T-helper 1 cell treated with Interleukin-12 subunit alpha and Interleukin-12 subunit beta and Interleukin-4 antibody, amounts not matched to agents 30 ng/mL and 1 ng/mL, for 36 hours (primary cell): ENCODE data around the gene TUBB4A. TPM values are rescaled to one million over a fixed set of nuclear protein-coding genes. Genes with fewer than 3 reads are reported as not detected.

Experiments
- intact Hi-C: fragments of 100-400 bp; cut with micrococcal nuclease; formaldehyde crosslinking; loops from one replicate; pipeline ENCODE4 v1.15.1; 2024
- total RNA-seq: library from RNA; stranded (reverse); gene quantifications from 2 replicates; pipeline ENCODE4 v1.2.3, GENCODE V29; 2022

Gene TUBB4A
- total RNA-seq, 1 donor from 2014 or later = 2.4 TPM

- intact Hi-C loops = loop anchor here (1.0 kb wide), 2 partner anchors 15 to 41 kb away; no protein-coding TSS in a partner anchor
Observed at GRCh38 chr19:6475321-6476108, 26.6 kb downstream of the TUBB4A start.

GRCh38 chr19:6473647-6474046 lies 28.5 kb downstream of the TUBB4A start:
- intact Hi-C loops = no loop called here

DNA sequence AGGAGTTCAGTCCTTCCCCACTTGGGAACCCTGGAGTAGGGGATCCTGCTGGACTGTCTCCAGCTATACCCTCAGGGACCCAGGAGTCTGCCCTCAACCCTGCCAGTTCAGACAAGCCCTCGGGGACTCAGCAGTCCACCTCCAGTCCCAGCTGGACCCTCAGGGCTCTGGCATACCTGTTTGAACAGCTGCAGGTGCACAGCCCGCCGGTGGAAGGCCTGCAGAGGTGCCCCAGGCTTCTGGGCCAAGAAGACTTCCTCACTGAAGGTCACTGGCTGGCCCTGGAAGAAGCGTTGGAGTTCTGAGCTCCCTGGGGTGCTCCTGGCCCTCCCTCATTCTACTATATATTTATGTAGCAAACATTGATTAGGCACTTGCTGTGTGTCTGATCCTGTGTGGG lies 29.4 kb downstream of the TUBB4A start:
- intact Hi-C loops = no loop called here

DNA sequence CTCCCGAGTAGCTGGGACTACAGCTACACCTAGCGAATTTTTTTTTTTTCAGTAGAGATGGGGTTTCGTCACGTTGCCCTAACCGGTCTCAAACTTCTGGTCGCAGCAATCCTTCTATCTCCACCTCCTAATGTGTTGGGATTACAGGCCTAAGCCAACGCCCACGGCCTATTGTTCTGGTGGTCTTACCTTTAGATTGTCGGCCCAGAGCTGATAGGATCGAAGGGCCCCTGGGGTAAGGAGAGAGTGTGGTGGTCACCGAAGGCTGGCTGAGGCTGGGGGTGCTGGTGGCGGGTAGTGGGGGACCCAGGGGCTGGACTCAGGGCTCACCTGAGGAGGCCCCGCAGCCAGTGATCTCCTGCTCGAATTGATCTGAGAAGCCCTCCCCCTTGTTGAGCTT lies 31.0 kb downstream of the TUBB4A start:
- intact Hi-C loops = no loop called here

GRCh38 chr19:6470173-6470572 lies 31.9 kb downstream of the TUBB4A start:
- intact Hi-C loops = no loop called here

DNA sequence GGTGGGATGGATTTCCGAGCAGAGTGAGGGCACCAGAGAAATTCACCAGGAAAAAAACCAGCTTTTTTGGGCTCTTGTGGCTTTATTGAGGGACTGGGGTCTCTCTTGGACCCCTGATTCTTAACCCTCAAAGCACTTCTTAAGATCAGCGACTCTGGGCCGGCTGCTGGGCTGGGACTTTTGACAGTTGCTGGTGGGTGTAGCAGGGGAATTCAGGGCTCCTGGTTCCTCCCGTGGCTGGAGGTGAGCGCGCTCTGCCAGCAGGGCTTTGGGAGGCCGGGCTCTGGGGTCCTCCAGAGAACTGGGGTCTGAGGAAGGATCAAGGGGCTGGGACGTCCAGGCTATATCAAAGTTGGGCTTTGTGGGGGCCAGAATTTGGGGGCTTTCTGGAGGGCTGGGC lies 34.7 kb downstream of the TUBB4A start:
- intact Hi-C loops = no loop called here

DNA sequence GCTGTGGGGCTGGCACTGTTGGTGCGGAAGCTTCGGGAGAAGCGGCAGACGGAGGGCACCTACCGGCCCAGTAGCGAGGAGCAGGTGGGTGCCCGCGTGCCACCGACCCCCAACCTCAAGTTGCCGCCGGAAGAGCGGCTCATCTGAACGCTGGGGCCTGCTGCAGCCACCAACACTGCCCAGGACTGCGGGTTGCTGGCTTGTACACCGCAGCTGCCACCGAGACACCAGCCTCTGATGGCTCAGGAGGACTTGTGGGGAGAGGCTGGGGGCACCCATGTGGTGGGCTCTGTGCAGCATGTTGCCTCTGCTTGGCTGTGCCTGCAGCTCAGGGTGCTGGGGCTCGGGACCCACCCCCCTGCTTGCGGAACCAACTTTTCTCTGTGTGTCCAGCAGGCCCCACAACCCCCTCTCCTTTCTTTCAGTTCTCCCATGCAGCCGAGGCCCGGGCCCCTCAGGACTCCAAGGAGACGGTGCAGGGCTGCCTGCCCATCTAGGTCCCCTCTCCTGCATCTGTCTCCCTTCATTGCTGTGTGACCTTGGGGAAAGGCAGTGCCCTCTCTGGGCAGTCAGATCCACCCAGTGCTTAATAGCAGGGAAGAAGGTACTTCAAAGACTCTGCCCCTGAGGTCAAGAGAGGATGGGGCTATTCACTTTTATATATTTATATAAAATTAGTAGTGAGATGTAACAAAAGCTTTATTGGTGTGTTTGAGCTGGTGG lies 35.4 kb downstream of the TUBB4A start:
- intact Hi-C loops = no loop called here

GRCh38 chr19:6465663-6466062 lies 36.4 kb downstream of the TUBB4A start:
- intact Hi-C loops = no loop called here

- intact Hi-C loops = no loop called here
Observed at GRCh38 chr19:6465006-6465405, 37.1 kb downstream of the TUBB4A start.

DNA sequence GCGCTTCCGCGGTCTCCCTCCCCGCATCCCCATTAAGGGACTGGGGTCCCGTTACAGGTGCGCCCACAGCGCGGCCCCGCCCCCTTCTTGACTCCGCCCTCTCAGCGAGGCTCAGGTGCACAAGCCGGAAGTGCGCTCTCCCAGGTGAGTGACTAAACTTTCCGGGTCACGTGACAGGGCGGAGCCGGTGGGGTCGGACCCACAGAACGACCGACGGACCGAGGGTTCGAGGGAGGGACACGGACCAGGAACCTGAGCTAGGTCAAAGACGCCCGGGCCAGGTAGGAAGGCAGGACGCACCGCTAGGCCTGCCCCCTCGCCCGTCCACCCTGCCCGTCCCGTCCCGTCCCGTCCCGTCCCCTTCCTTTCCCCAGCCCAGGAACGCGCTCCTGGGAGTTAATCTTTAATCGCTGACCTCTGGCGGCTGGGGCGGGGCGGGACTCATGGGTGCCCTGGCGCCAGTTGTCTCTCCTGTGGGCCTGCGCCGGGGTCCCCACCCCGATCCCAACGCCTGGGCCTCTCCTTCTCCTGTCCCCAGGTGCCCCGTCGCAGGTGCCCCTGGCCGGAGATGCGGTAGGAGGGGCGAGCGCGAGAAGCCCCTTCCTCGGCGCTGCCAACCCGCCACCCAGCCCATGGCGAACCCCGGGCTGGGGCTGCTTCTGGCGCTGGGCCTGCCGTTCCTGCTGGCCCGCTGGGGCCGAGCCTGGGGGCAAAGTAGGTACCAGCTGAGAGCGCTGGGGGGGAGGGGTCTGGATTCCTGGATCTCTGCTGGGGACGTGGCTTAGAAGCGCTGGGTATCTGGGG lies 37.8 kb downstream of the TUBB4A start, which contains the start of gene CRB3:
CRB3 (plus strand) TSS at position 202 of the 804 bp plus-strand sequence; CDS start at position 633, 431 bp downstream.
- intact Hi-C loops = no loop called here

GRCh38 chr19:6460099-6460884 lies 41.8 kb downstream of the TUBB4A start:
- intact Hi-C loops = loop anchor here (1.0 kb wide), 13 partner anchors 16 to 403 kb away; partner anchors contain the start of genes ALKBH7, CLPP, DENND1C and GPR108

- intact Hi-C loops = loop anchor here (1.0 kb wide), 13 partner anchors 17 to 404 kb away; partner anchors contain the start of genes ALKBH7, CLPP, DENND1C and GPR108
Observed at GRCh38 chr19:6459262-6460098, 42.6 kb downstream of the TUBB4A start, which contains the start of gene SLC25A23. SLC25A23 (minus strand) TSS chr19:6459792; CDS start chr19:6459628, 164 bp downstream.

DNA sequence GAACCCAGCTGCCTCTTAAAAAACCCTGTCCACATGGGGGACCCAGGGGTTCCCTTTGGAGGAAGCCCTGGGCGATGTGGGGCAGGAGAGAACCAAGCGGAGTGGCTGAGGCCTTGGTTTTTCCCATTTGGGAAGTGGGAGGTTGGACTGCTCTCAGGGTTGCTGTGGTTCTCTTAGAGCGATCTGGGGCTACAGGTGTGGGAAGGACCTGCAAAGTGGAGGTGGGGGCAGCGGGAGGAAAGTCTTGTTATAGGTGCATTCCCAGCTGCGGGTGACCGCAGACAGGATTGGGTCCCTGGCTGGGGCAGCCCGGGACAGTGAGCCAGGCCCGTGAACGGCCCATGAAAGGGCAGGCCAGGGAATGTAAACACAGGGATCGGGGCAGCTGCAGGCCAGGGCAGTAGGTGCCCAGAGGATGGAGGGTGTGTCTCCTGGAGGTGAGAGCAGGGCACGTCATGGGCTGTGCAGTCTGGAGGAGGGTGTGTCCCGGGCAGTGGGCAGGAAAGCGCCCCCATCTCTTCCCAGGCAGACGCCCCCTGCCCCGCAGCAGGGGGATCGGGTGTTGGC lies 43.3 kb downstream of the TUBB4A start:
- intact Hi-C loops = no loop called here

DNA sequence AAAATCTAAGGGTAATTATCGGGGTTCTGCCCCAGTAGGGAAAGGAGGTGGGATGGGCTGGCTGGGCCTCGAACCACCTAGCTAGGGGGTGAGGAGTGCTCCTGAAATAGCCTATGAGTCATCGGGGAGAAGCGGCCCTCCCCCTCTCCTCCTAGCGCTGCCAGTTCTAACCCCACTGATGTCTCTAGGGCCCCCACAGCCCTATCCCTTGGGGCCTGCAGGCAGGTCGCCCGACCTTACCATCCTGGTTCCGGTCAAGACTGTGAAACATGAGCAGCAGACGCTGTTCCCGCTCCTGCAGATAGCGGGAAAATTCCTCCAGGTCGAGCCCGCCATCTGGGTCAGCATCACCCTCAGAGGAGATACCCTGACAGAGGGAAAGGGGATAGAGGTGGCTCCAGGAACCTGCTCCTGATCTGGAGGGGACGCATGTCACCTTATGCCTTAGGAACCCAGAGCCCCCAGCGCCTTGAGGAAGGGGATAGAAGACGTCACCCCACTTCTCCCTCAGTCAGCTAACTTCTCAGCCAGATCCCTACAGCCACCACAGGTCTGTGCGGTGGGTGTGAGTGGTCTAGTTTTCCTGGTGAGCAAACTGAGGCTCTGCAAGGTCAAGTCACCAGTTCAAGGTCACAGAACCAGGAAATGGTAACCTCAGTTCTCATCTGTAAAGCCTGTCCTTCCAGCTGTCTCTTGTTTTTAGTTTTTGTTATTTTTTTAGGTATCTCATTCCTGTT lies 44.0 kb downstream of the TUBB4A start:
- intact Hi-C loops = no loop called here

GRCh38 chr19:6455924-6456323 lies 46.2 kb downstream of the TUBB4A start:
- intact Hi-C loops = no loop called here

DNA sequence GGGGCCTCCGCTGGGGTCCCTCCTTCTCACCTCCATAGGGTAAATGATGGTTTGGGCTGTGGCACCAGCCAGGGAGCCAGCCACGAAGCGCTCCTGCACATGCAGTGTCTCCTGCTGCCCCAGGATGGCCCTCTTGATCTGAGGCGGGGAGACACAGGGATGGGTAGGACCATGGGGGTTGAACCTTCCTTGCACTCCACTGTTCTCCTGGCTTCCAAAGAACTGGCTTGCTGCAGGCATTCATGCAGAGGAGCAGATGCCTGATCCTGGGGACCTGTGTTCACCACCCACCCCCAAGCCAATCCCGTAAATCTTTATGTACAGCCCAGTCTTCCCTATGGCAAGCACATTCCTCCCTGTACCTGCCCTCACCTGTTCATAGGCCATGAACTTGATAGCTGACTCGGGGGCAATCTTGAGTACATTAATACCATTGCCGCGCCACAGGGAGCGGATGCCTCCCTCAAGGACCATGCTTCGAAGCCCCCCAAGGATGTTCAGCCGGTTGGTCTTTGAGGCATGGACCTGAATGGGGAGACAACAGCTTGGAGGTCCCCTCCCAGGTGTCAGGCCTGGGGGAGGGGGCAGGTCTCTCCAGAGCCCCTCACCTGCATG lies 48.1 kb downstream of the TUBB4A start:
- intact Hi-C loops = no loop called here

DNA sequence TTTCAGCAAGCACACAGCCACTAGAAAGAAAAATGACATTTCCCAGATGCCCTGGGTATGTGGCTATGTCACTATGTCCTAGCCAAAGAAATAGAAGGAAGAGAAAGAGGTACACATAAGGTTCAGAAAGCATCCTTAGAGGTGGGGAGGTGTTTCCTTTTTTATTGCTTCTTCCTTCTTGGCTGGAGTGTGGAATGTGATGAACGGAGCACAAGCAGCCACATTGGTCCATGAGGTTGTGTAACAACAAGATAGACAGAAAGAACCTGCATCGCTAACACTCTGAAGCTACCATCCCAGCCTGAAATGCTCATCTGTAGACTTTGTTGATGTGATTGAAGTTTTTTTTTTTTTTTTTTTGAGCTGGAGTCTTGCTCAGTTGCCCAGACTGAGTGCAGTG lies 49.2 kb downstream of the TUBB4A start:
- intact Hi-C loops = no loop called here

DNA sequence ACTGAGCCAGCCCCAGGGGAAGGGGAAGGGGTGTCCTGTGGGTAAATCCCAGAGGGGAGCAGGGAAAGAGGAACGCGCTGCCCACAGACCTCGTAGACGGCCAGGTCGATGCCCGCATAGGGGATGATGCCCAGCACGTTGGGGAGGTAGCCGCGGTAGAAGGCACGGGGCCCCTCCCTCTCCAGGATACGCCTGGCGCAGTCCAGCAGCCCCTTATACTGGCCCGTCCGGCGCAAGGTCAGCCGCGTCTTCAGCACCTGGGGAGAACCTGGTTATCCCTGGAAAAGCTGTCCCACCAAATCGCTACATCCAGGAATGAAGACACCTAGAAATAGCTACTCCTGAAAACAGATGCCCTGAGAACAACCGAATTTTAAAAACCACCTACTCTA lies 49.9 kb downstream of the TUBB4A start:
- intact Hi-C loops = no loop called here
